NCI-H146 (cell line): ENCODE measurements around the gene GSAP.

Experiments
- DNase-seq: peaks from one replicate; lab custom pipeline; 2025; lab: John Stamatoyannopoulos, UW

The GSAP gene

DNA sequence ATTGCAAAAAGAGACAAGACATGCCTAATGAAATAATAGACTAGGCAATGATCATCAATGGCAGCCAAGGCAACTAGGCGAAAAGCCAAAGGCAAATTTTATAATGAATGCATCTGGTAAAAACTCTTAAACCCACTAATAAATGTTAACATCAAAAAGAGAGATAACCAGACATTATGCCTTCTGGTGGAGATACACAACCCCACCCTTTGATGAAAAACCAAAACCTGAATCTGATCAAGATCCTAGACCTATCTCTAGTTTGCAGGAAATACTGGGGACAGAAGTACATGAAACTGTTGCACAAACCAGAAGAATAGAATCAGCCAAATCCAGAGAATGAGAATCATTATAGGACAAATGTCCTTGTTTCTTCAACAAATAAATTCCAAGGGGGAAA, 22.0 kb upstream of the GSAP start:
- no peak for DNase-seq

DNA sequence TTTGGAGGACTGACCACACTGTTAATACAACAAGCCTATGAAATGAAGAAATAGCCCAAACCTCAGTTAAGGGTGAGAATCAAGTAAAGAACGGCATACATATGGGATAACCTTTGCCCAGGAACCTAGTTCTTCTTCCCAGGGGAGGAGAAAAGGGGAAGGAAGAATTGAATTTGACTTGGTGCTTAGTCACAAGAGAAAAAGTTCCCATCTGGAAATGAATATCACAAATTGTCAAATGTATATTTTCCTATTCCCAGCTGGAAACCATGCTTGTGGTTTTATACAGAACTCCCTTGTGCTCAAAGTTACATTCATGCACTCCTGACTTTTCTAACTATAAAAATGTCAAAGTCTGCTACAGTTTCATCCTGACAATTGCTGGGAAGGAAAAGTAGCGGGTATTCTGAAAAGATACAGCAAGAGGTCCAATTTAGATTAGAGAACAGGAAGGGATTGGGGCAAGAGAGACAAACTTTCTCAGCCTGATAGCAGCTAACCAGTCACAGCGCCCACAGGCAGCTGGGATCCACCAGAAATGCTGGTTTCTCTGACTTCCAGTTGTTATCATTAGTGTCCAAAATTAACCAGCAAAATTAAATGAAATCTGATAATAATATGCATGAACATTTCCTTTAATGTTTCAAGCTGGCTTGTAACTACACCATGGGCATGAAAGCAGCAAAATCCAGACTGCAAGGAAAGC, 18.6 kb upstream of the GSAP start:
- no peak for DNase-seq

GRCh38 chr7:77433901-77434300, 17.8 kb upstream of the GSAP start:
- no peak for DNase-seq

DNA sequence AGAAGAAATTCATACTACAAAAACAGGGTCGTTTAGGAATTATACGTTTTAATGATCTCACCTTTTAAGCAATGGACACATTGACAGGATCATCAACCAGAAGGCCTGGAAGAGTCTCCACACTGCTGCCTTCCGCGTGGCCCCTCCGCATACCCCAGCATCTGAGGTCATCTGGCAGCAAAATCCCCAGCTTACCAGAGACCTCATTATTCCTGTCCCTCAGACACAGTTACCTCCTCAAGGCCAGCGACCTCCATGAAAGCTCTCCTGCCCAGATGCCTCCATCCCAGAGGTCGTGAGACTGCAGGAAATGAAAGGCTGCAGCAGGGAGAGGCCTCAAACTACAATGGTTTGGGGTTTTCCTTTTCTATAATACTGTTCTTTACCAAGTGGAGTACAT, 14.8 kb upstream of the GSAP start:
- no peak for DNase-seq

DNA sequence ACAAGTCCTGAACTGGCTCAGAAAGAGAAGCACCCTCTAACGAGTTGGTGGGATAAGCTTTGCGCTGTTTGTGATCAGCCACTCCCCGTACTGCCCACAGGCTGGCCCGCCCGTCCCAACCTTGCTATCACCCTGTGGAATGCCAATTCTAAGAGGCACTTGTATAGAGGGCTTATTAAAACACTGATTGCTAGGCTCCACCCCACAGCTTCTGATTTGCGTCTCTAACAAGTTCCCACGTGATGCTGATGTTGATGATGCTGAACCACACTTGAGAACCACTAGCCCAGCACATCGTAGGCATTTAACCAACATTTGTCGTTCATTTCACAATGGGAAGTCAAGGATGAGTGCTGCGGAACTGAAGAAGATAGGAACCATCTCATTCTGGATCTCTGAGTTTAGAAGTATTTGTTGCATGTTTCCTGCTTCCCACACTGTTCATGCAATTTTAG, 12.7 kb upstream of the GSAP start:
- no peak for DNase-seq

DNA sequence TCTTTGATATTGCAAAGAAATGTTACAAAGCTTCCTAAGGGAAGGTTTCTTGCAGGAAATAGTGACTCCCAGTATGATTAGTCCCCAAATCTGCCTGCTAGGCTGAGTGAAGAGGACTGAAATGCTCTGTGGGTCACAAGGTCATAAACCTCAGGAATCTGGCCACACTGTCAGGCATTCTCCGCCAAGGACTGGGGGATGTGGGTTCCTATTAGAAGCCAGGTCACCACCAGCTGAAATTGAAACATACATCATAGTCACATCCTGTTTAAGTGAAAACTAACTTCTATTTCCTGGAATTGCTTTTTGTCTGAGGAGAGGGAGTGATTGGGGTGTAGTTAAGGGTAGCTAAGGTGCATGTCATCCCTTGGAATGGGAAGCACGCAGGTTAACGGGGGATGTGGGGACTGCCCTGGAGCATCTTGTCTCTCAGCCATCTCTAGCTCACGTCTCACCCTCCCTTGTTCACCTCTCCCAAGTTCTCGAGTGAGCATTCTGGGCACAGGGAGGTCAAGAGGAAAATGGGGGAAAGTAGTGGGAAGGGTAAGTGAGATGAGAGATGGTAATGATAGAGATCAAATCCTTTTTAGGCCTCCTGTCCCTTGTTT, 12.0 kb upstream of the GSAP start:
- DNase-seq = no peak

GRCh38 chr7:77426521-77427051, 10.4 kb upstream of the GSAP start:
- no peak for DNase-seq

DNA sequence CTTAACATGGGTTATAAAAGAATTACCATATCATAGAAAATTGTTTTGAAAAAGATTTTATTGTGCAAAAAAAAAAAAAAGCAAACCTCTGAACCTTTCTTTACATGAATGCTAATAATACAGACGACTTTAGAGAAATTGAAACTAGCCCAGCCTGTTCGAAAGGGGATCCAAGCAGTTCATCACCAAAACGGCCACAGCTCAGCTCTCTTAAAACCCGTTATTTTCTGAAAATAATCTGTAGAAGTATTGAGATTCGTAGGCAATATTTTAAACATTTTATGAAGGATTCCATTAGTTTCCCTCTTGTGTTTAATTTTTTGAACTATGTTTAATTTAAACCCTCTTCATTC, 9.9 kb upstream of the GSAP start:
- no peak for DNase-seq

GRCh38 chr7:77425101-77426051, 9.2 kb upstream of the GSAP start:
- peak; percentile 43 for DNase-seq

- no peak for DNase-seq
These were observed 6.4 kb upstream of the GSAP start for GRCh38 chr7:77422500-77422899.

DNA sequence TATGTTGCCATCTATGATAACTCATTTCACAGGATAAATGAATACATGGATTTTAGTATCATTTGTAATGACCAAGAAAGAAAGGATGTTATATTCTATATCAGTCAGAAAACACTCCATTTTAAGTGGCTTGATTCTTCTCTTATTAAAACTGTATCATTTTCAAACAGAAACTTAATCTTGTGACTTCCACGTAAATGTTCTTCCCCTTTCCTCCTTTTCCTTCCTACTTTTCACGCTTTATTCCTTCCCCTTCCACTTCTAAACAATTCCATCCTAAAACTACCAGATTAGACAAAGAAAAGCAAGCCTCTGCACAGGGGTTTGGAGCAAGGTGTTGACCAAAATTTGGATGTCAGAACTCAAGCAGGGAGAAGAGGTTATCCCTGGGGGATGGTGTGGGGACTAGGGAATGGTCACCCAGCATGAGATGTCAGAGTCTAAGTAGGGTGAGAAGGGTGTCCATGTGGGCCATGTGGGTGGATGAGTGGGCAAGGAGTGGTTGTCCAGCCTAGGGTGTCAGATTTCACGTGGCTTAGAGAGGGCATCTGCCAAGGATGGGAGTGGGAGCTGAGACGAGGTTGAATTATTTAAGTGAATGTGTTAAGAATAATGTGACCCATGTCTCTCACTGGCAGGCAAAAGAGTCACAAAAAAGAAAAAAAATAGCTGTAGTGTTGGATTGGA, 5.0 kb upstream of the GSAP start:
- no peak for DNase-seq

GRCh38 chr7:77420438-77420837, 4.3 kb upstream of the GSAP start:
- DNase-seq = no peak

- no peak for DNase-seq
These were observed 3.0 kb upstream of the GSAP start for GRCh38 chr7:77419102-77419501.

DNA sequence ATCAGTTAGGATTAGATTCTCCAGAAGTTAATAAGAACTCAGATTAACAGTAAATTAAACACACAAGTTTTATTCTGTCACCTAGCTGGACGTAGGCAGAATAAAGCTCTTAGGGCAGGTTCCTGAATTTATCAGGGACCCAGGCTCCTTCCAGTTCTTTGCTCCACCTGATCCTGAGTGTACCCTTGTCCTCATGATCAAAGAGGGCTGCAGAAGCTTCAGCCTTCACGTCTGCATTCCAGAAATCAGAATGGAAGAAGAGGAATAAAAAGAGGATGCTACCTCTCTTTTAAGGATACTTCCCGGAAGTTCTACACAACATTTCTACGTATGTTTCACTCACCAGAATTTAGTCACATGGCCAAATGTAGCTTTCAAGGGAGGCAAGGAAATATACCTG, 1.7 kb upstream of the GSAP start:
- DNase-seq = no peak

DNA sequence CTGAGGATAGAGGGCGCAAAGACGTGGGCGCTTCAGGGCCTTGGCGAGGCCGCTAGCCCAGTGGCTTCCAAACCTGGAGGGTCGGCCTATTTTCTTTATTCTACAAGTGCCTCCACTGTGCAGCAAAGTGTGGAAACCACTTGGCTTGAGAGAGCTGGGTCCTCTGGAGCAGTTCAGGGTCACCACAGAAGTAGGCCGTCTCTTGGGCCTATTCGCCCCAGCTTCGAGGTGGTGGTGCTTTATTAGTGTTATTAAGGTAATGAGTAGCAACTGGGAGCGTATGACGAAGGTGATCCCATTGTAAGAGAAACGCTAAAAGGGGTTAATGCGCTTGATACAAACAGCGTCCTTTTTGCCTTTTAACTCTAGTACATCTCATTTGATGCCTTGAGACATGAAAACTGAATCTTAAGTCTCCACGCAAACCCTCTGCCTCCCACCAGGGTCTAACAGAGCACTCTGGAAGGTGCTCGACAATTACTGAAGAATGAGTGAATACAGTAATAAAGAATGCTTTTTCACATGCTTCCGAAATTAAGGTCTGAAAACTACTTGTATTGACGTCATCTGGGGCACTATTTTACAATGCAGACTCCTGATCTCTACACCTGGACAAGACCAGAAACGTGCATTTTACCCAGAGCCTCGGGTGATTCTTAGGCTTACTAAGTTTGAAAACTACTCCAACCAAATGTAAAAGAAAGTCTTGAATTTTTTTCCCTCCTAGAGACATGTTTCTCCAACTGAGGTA, 647 bp upstream of the GSAP start:
- DNase-seq = no peak

DNA sequence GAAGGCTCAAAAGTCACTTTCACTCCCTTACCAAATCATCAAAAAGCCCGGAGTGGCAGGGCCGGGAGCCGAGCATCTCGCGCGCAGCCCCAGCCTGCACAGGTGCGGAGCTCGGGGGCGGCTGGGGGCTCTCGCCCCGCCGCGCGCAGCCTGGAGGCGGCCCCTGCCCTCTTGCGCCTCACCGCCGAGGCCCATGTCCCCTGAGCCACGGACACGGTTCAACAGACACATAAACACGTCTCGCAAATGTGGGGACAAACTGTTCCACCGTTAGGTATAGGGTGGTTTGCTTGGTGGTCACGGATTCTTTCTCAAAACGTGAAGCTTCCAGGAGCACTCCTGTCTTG, 700 bp downstream of the GSAP start:
- peak; percentile 60 for DNase-seq

DNA sequence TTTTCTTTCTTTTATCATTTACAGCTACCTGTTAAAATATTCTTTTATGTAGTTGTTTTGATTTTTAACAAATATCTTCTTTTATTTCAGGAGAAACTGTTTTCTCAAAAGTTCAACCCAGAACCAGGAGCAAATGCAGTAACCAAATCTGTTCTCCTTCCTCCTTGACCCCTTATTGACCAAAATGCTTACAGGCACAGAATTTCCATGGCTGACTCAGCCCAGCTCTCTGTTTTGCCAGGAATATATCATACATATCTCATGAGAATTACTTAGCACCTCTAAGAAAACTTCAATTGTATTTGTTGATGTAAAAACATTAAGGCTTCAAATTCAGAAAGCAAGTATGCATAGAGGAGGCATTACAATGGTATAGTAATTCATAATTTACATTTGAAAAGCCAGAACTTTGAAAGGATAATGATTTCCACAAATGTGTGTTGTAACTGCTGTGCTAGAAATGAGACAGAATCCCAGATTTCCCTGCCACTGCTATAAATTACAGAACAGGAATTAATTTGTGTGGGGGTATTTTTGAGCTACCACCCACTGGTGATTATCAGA, 2.2 kb downstream of the GSAP start:
- DNase-seq = no peak

DNA sequence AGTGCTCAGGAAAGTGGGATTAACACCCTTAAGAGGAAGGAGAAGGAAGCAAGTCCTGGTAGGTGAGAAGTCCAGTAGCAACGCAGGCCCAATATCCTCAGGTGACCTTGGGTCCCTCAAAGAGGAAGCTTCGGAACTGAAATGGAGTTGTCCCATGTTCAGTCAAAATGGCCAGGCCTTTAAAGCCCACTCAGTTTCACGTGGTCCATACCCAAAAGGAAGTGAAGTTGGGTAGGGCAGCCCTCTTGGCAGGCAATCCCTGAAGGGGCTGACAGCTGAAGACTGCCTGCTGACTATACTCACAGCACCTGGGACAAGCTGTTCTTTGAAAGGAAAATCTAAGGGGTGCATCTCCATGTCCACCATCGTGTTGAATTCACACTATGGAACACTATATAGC, 3.0 kb downstream of the GSAP start:
- no peak for DNase-seq

DNA sequence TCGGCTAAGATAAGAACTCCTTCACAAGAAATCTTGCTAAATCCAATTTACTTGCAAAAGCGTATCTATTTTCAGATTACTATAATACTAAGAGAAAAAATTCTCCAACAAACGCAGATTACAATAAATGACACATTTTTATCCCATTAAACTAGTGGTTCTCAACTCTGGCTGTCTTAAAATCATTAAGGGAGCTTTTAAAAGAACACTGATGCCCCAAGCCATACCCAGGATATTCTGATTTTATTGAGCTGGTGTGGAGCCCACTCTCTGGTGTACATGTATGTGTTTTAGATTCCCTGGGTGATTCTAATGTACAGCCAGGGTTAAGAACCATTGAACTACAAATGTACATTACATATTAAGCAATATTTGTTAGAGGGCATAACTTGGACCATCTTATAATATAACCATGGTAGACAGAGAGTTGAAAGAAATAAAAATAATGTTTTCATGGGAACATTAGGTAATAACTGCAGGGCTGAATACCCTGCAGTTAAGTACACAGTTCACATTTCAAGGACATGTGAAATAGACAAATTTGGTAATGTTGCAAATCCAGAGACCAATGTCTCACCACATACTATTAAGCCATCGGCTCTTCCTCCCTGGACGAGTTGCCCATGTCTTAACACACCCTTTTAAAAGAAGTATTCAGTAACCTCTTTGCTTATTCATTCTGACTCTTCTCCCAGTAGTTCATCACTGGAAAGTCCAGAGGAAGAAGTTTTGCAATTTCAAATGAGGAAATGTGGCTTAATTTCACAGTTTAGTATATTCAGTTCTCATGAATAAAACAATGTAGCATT, 6.2 kb downstream of the GSAP start:
- no peak for DNase-seq

DNA sequence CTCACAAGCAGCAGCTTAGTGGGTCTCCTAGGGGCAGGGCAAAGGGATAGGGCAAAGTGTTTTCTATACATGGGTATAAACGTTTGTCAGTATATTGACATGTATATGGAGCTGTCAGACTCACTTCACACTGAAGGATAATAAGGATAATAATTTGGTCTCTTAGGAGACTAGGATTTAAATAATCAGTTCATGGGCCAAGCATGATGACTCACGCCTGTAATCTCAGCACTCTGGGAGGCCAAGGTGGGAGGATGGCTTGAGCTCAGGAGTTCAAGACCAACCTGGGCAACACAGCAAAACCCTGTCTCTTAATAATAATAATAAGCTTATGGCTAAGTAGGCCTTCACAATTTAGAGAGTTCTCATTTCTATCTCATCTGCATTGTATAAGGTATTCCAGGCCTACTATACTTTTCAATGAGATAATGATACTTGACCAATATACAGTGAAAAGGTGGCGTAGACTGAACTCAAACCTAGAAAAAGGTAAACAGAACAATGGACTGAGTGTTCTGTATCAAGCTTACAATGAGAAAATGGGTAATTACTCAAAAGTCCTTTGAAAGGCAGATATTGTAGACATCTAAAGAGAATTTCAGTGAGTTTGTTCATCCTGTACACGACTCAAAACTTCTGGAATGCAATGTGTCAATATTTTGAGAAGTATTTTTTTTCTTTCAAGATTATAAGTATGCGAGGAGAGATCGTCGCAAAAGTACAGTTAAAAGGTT, 7.0 kb downstream of the GSAP start:
- no peak for DNase-seq
